RWPE2 (cell line): ENCODE data around the gene C5orf22.

ENCODE experiments used
- ATAC-seq: fragments of 200-7000 bp; cut with Tn5 transposase; 3 replicates; pipeline ENCODE4 v1.9.1; 2021; ENCODE audit warnings: low read depth
- DNase-seq: peaks from one replicate; pipeline ENCODE4 v3.0.0-alpha.2; 2020; ENCODE audit warnings: low spot score
- H3K27ac ChIP-seq: fragments of 450-650 bp; 2 replicates; pipeline ENCODE4 v1.5.1; 2017; ENCODE audit warnings: mild to moderate bottlenecking; ENCODE audit not compliant: poor library complexity, severe bottlenecking
- H3K27me3 ChIP-seq: fragments of 250-450 bp; sonication (Bioruptor Pico); 2 replicates; pipeline ENCODE4 v1.5.1; 2021; ENCODE audit warnings: mild to moderate bottlenecking, moderate library complexity; ENCODE audit not compliant: insufficient read depth, poor library complexity, severe bottlenecking
- H3K36me3 ChIP-seq: fragments of 250-450 bp; sonication (Bioruptor Pico); 2 replicates; pipeline ENCODE4 v1.5.1; 2020; ENCODE audit warnings: low read depth, mild to moderate bottlenecking, moderate library complexity
- H3K4me1 ChIP-seq: fragments of 250-450 bp; sonication (Bioruptor Pico); 2 replicates; pipeline ENCODE4 v1.5.1; 2021; ENCODE audit warnings: mild to moderate bottlenecking, moderate library complexity; ENCODE audit not compliant: insufficient read depth, poor library complexity, severe bottlenecking
- H3K4me3 ChIP-seq: fragments of 250-450 bp; sonication (Bioruptor Pico); 2 replicates; pipeline ENCODE4 v1.5.1; 2021; ENCODE audit warnings: mild to moderate bottlenecking, moderate library complexity; ENCODE audit not compliant: severe bottlenecking
- H3K9me3 ChIP-seq: fragments of 250-450 bp; sonication (Bioruptor Pico); 2 replicates; pipeline ENCODE4 v1.5.1; 2021; ENCODE audit warnings: mild to moderate bottlenecking, moderate library complexity; ENCODE audit not compliant: severe bottlenecking
- CTCF ChIP-seq: fragments of 450-650 bp; IDR thresholded peaks from one replicate; pipeline ENCODE4 v1.5.1; 2017; ENCODE audit warnings: mild to moderate bottlenecking, moderate library complexity; ENCODE audit not compliant: poor library complexity, severe bottlenecking

Gene C5orf22

GRCh38 chr5:31530541-31531265 is 1.4 kb upstream of the C5orf22 start:
- Histone ChIP-seq H3K4me3 (peak overlapping the region; percentile 59), H3K4me1 (peaks cover 9% of the 10 kb centered on the region), H3K36me3 (peaks cover 72% of the 10 kb centered on the region), H3K9me3 (no peaks in the 10 kb centered on the region), H3K27ac (peak overlapping the region; percentile 65), H3K27me3 (no peaks in the 10 kb centered on the region)
- ATAC-seq: no peak
- DNase-seq: no peak
- no peak for TF ChIP-seq CTCF

GRCh38 chr5:31531543-31531887 is 586 bp upstream of the C5orf22 start:
- peak overlapping the region; percentile 65 for H3K27ac ChIP-seq
- no peaks in the 10 kb centered on the region for H3K27me3 ChIP-seq
- peak overlapping the region; percentile 59 for H3K4me3 ChIP-seq
- peak; percentile 41 for ATAC-seq
- no peak for TF ChIP-seq CTCF
- H3K36me3 ChIP-seq: peaks cover 72% of the 10 kb centered on the region
- no peaks in the 10 kb centered on the region for H3K9me3 ChIP-seq
- no peak for DNase-seq
- peaks cover 9% of the 10 kb centered on the region for H3K4me1 ChIP-seq

GRCh38 chr5:31534527-31535046 is 2.5 kb downstream of the C5orf22 start:
- Histone ChIP-seq H3K4me3 (no peak overlapping the region), H3K36me3 (peaks cover 73% of the 10 kb centered on the region)

GRCh38 chr5:31536873-31537272 is 4.8 kb downstream of the C5orf22 start:
- H3K9me3 ChIP-seq: no peaks in the 10 kb centered on the region
- H3K27ac ChIP-seq: no peak overlapping the region
- TF ChIP-seq CTCF: no peak
- no peak for ATAC-seq
- no peak overlapping the region for H3K4me3 ChIP-seq
- DNase-seq: no peak
- peaks cover 4% of the 10 kb centered on the region for H3K4me1 ChIP-seq
- no peaks in the 10 kb centered on the region for H3K27me3 ChIP-seq
- peaks cover 84% of the 10 kb centered on the region for H3K36me3 ChIP-seq

More at GRCh38 chr5:31534527-31535046, 2.5 kb downstream of the C5orf22 start:
- no peaks in the 10 kb centered on the region for H3K27me3 ChIP-seq
- TF ChIP-seq CTCF: no peak
- H3K27ac ChIP-seq: no peak overlapping the region
- peaks cover 9% of the 10 kb centered on the region for H3K4me1 ChIP-seq
- no peaks in the 10 kb centered on the region for H3K9me3 ChIP-seq
- DNase-seq (no peak), ATAC-seq (no peak)

- no peak for TF ChIP-seq CTCF
- H3K27me3 ChIP-seq: no peaks in the 10 kb centered on the region
- H3K4me1 ChIP-seq: peaks cover 4% of the 10 kb centered on the region
- H3K4me3 ChIP-seq: no peak overlapping the region
- DNase-seq (no peak), ATAC-seq (no peak)
- H3K27ac ChIP-seq: no peak overlapping the region
- H3K36me3 ChIP-seq: peaks cover 86% of the 10 kb centered on the region
- no peaks in the 10 kb centered on the region for H3K9me3 ChIP-seq
Observed at GRCh38 chr5:31537349-31537748, 5.2 kb downstream of the C5orf22 start.
